GM19372 (cell line): ENCODE results near the gene RAP1GAP.

ENCODE experiments used
- ATAC-seq: cut with Tn5 transposase; IDR thresholded peaks from one replicate; pipeline ENCODE4 v1.9.1; 2021; ENCODE audit warnings: mild to moderate bottlenecking, low read depth, moderate library complexity; ENCODE audit not compliant: unreplicated experiment

RAP1GAP gene

DNA sequence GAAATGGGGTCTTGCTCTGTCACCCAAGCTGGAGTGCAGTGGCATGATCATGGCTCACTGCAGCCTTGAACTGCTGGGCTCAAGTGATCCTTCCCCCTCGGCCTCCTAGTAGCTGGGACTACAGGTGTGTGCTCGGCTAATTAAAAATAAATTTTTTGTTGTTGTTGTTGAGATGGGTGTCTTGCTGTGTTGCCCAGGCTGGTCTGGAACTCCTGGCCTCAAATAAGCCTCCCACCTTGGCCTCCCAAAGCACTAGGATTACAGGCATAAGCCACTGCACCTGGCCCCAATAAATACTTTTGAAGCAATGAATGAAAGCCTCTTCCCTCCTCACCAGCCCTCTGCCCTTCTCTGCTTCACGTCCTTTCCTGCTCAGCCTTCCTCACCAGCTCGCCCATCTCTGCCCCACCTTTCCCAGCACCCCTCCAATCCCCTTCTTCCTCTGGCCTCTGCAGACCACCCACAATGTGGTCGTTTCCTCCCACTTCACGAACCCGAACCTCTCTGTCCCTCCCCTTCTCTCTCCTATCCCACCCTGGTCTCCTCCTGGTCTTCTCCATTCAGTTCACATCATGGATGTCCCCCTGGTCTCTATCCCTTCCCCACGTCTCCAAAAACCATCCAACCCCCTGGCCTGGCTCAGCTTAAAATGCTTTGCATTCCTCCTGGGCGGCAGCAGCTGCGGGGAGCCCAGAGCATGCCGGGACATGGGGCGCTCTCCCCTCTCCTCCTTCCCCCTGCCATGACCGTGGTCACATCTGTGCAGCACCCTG lies 38.4 kb downstream of the RAP1GAP start:
- ATAC-seq = no peak

DNA sequence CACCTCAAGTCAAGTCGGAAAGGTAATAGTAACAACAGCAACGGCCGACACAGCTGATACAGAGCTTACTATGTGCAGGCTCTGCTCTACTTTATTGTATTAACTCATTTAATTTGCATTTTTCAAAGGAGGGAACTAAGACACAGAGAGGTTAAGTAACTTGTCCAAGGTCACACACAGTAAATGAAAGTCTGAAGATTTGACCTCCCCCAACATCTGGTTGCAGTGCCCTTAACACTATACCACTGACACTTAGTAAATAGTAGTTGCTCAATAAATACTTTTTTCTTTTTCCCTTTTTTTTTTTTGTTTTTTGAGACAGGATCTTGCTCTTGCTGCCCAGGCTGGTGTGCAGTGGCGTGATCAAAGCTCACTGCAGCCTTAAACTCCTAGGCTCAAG lies 39.2 kb downstream of the RAP1GAP start:
- ATAC-seq = no peak

DNA sequence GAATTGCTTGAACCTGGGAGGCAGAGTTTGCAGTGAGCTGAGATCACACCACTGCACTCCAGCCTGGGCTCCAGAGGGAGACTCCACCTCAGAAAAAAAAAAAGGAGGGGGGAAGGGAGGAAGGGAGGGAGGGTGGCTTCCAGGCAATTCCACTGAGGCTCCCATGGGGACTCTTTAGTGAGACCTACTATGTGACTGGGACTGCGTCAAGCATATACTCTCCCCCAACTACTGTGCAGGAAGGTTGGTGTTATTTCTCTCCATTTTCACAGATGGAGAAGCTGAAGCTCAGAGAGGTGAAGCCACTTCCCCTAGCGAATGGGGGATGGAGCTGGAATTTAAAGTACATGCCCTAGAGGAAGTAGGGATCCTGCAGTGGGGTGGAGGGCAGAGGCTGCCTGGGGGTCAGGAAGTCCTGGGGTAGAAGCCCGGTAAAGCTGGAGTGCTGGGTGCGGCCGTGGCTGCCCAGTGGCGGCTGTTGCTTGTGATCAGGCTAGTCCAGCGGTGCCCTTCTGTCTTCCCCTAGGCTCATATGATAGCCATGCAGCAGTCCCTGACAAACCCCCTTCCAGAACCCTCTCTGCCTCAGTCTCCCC lies 40.3 kb downstream of the RAP1GAP start:
- ATAC-seq = no peak

DNA sequence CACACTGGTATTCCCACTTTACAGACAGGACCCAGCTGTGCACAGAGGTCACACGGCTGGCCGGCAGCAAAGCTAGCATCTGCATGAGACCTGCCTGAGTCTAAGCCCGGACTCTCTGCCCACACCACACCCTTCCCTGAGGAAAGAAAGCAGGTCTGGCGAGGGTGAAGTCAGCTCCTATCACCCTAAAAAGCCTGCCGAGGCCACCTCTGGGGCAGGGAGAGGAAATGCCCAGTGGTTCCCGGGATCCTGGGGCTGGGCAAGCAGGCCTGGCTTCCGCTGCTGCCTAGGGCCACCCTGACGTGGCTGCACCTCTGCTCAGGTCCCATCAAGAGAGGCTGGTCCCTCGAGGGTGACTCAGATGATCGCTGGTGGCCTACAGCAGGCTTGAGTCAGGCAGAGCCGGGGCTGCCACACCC lies 42.2 kb downstream of the RAP1GAP start:
- no peak for ATAC-seq

DNA sequence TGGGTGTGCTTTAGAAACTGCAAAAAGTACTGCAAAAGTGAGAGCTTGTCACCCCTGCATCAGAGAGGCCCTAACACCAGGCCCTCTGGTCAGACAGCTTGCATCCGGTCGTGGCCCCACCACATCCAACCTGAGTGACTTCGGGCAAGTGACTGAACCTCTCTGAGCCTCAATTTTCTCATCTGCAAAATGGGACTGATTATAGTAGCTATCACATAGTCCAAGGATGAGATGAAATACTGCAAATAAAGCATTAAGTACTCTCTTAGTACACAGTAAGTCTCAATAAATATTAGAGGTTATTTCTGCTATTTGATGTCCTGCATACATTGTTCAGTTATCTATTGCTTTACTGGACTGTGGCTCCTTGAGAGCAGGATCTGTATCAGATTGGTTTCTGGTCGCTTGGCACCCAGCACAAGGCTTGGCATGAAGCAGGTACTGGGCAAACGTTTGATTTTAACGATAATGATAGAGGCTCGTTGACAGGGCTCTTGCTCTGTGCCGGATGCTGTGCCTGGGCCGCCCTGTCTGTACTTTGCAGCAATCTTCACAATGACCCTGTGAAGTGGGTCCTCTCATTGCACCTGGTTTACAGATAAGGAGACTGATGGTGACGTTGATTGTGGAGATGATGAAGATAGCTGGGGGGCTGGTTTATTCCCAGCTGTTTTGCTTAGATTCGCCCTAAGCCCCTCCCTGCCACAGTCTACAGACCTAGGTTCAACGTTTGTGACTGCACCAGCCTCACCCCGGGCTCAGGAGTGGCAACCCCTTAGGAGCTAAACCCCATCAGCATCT lies 43.6 kb downstream of the RAP1GAP start:
- ATAC-seq = no peak

DNA sequence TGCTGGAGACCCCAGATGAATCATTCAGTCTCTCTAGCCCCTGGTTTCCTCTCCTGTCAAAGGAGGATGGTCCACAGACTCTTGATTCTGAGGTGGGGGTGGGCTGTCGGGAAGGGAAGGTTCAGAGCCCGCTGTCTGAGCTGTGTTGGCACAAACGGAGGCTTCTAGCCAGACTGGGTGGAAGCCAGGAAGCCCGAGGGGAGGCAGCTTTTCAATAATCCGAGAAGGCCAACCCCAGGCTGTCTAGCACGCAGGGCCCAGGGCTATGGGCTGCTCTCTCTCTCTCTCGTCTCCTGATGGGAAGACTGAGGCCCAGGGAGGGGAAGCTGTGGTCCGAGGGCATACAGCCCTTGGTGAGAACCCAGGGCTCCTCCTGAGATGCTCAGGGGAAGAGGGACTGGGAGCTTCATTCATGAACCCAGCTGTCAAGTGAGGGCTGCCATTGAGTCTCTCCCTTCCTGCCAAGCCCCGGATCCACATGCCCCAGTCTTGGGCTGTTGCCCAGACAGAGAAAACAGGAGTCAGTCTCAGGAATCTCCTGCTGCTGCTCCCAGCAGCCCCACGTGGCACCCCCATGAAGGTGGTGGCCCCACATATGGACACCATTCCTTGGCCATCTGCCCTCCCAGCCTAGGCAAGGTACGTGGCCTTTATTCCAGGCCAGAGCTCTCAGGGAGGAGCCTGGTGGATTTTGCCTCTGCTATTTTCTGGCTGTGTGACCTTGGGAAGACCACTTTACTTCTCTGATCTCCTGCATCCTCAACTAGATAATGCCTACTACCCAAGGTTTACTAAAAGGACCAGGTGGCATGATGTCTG lies 44.4 kb downstream of the RAP1GAP start:
- ATAC-seq = no peak

DNA sequence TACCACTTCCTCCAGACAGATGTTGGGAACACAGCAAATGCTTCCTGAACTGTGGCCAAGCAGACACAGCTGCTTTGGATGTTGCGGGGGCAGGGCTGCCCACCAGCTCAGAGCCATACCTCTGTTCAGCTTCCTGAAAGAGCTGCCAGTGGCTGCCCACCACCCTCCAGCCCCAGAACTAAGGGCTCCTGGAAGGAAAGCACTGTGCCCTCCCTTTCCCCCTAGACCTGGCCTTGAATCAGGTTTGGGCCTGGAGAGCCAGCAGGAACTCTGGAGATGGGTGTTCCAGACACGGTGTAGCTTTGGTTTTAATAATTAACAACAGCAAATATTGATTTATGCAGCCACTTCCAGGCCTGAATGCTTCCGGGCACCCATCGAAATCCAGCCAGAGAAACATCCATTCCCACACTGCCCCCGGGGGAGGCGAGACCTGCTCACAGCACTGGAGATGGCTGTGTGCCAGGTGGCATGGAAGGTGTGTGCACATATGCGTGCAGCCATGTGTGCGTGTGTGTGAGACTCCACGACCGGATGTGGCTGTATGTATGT lies 45.7 kb downstream of the RAP1GAP start:
- ATAC-seq = no peak

DNA sequence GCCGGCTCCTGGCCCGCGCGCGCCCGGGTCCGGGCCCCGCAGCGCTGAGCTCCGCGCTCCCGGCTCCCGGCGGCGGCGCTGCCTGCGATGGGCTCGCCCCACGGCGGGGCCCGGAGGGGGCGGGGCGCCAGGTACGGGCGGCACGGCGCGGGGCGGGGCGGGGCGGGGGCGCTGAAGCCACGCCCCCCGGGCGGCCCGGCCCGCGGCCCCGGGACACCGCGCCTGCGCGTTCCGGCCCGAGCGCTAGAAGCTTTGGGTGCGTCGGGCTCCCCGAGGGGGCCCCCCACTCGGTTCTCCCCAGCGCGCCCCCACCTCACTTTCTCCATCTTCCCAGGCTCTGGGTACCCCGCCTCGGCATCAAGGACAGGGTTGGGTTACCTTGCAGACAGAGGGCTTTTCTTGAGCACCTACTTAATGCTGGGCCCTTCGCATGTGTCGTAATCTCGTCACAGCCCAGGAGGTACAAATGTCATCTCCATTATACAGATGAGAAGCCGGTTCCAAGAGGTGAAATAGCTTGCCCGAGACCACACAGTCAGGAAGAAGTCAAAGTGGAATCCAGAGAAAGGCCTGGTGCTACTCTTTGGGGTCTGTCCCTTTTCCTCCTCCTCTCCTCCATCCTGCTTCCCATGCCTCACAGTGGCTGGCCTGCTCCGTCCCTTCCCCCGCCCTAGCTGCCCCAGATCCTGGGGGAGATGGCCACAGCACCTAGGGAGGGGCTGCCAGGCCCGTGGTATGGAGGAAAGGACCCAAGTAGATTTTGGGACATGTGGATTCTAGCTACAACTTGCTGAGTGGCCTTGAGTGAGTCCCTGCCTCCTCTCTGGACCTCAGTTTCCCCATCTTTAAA lies 46.5 kb downstream of the RAP1GAP start:
- no peak for ATAC-seq

DNA sequence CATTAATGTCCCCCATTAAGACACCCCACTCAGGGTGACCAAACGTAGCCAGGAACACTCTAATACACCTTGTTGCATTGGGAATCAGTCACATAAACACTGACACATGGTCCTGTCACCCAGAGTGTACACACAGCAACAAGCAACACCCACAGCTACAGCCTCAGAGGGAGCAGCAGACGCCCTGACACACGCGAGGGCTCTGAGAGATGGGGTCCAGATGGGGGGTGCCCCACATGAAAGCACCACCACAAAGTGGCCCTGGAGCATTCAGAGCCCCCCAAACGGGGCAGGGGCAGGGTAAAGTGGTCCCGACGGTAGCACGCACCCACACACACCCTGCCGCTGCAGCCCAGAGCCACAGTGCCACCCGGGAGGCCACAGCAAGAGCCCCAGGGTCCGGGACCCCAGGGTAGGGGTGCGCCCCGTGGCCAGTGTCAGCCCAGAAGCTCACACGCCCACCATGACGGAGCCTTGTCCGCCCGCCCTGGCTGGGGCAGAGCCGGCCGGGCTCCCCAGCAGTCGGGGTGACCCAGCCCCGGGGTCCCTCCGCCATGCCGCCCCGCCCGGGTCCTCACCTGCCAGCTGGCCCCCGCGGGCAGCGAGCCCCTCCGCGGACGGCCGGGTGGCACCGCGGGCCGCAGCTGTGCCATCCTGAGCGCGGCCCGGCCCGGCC lies 47.3 kb downstream of the RAP1GAP start:
- no peak for ATAC-seq

DNA sequence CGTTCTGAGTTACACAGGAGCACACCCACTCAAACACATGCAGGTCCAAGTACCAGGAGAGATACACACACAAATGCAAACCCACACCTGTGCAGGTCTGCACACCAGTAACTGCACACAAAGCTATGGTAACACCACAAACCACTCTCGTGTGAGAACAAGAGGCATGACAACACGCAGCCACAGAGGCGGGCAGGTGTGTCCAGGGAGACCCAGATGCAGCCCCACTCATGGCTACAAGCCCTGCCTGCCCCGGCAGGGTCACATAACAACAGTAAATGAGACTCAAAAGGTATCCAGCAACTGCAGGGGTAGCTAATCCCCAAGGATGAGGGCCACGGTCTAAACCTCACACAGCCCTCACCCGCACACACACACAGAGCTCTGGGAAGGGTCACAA lies 48.1 kb downstream of the RAP1GAP start:
- ATAC-seq = no peak

DNA sequence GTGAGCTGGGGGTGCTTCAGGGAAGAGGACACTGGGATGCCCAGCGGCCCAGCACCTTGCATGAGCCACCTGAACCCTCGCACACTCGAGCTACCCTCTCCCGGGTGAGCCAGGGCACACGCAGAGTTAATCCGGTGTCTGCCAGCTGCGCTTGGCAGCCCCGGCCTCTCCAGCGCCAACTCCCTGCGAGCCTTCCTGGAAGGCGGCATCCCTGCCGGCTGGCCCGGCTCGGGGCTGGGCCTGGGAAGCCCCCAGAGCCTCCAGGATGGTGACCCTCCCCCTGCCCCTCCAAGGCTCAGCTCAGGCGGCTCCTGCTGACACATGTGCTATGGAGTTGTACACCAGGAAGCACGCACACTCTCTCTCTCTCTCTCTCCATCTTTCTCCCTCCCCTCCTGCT lies 48.7 kb downstream of the RAP1GAP start:
- ATAC-seq = no peak

DNA sequence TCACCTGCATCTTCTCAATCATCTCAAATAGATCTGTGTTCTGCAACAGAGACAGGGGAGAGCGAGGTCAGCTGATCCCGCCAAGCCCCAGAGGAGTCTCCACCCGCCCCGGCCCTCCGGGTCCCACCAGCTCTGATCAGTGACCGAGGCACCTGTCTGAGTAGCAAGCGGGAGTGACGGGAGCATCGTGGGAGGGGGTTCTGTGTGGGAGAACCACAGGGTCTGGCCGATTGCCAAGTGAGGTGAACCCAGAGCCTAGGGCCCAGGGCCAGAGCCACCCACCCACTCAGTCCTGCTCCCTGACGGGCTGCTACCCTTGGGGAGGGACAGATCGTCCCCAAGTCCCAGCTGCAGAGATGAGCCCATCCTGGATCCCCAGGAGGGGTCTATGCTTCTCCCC lies 49.1 kb downstream of the RAP1GAP start:
- ATAC-seq = no peak

DNA sequence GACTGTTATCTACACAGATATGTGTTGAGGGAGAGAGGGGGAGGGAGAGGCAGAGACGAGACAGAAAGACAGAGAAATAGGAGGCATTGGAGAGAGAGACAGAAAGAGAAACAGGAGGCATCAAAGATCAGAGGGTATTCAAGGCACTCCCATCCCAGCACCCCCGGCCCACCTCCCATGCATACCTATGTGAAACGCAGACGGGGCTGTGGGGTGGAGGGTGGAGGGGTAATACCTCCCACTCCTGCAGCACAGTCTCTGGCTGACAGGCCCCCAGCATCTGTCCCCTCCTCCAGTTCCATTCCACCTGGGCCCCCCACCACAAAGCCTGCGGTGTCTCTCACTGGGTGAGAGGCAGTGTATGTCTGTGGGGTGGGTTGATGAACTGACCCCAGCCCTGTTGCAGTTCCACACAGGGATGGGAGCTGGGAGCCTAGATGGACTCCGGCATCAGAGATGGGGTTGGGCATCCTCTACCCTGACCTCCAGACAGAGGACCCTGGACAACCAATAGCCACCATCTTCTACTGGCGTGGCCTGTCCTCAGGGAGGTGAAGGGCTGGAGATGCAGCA lies 49.7 kb downstream of the RAP1GAP start:
- no peak for ATAC-seq

DNA sequence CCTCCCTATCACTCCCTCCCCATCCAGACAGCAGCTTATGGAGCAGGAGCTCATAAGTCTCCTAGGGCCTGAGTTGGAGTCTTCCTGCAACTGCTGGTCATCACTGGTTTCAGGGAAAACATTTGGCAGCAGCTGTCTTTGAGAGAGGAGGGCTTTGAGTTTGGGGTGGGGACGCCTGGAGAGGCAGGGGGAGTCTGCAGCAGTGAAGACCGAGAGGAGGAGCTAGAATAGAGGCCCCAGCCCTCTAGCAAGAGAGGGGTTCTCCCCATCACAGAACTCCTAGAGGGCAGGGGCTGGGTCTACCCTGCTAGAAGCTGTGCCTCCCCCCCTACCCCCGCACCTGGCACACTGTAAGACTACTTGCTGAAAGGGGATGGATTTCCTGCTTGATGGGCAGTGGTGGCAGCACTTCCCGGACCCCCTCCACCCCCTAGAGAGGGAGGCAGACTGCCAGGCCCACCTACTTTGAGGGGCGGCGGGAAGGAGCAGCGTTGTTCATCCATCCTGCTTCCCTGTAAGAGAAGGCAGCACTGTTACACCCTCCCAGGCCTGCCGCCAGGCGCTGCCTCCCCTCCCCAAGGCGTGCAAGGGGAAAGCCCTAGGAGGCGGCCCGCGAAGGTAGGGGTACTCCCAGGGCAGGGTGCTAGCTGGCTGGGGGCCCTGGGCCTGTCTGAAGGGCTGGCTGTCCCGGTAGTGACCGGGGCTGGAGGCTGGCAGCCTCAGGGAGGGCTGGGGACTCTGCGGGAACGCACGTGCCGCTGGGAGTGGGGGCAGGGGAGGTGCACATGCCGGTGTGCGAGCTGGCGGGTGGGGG lies 50.4 kb downstream of the RAP1GAP start:
- no peak for ATAC-seq

DNA sequence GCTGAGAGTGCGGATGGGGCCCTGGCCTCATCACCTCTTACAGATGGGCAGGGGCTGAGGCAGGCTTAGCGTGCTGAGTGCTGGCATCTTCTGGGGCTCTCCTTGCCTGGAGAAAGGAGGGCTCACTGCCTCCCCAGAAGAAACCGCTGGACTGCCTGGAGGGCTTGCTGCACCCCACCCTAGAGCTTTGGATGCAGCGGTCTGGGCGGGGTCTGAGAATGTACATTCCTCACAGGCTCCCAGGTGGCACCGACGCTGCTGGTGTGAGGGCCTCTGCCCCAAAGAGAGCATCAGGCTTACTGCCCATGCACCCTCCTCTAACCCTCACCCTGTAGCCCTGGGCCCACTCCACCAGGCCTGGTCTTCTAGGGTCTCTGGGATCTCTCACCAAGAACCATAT lies 51.1 kb downstream of the RAP1GAP start:
- ATAC-seq = no peak

DNA sequence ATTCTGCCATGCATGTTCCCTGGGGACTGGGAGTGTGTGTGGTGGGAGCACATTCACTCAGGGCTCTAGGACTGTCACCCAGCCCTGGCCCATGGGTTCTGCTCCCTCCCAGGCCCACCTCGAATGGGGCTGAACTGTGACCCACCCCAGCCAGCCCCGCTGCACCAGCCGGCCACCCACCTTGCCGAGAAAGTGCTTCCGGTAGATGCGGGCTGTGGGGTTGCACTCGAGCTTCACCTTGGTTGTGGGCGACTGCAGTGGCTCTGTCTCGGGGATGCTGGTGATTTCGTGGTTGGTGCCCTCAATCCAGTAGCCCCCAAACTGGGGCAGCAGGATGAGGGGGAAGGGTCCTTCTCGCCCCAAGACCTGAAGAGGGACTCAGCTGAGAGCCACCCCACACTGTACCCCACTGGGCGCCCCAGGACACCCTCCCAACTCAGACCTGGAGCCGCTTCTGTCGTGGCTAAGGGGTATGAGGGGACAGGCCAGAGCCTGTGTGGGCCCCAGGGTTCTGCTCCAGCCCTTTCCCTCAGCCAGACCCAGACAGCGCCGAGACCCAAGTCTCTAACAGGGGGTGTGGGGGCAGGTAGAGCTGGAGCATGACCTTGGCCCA lies 51.9 kb downstream of the RAP1GAP start:
- ATAC-seq = no peak

DNA sequence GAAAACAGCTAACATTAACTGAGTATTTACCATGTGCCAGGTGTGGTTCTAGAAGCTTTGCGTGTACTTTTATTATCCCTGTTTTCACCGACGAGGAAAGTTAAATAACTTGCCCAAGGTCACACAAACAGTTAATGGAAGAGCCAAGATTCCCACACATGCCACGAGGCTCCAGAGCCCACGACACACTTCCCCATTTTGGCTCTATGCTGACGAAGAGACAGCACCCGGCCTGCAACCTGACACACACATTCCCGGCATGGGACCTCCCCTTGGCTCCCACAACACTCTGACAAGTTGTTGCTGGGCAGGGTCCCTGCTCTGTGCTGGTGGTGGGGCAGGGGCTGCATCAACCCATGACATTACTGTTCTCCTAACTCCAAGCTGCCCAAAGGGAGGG lies 52.8 kb downstream of the RAP1GAP start:
- no peak for ATAC-seq
